K562 (cell line): ENCODE measurements around the gene AKAP13.

Experiments
- CTCF ChIP-seq, 3 experiments: IDR thresholded peaks in 2 of 3; conservative IDR thresholded peaks in 1 of 3; 2 replicates each; pipeline ENCODE4 v1.5.1; 2011 to 2012; ENCODE audit warnings: low read length in 3 of 3, mild to moderate bottlenecking in 3 of 3, control low read depth in 2 of 3, improper control_type of control experiment in 1 of 3, inconsistent platforms in 1 of 3, low read depth in 1 of 3, mixed read lengths in 1 of 3, moderate library complexity in 1 of 3; ENCODE audit not compliant: insufficient read depth in 2 of 3
- RERE ChIP-seq: sonication (generic); formaldehyde crosslinking; IDR thresholded peaks from 2 replicates; pipeline ENCODE4 v1.8.0; 2023; ENCODE audit warnings: missing genetic modification reagents, mild to moderate bottlenecking, borderline replicate concordance

GRCh38 chr15:85584872-85585271, 204.5 kb downstream of the AKAP13 start:
- TF ChIP-seq RERE (CRISPR knock-in tag) (no peak), CTCF (IDR thresholded peaks at IDR 0.05 in 2 of 3, conservative IDR thresholded peaks at IDR 0.05 in 1 of 3; ENCODE audit: insufficient read depth in 2 of 3, low read depth in 1 of 3, low read length in 3 of 3) (no peak)
